PC-9 (cell line): ENCODE measurements around the gene SAMD11. TPM values are rescaled to one million over a fixed set of nuclear protein-coding genes. Genes with fewer than 3 reads are reported as not detected.

Experiments
- BruUV-seq: library from RNA; stranded (reverse); fragments of 400-500 nt; replicated peaks from 2 replicates; lab custom pipeline; 2021; lab: Mats Ljungman, UMichigan
- CTCF ChIA-PET: fragments of 300-600 bp; sonication (Branson Sonifier 250); formaldehyde crosslinking; loops from one replicate; lab custom pipeline; 2022; ENCODE audit warnings: antibody characterized with exemption; lab: Charles Lee
- POLR2A ChIA-PET: fragments of 300-600 bp; sonication (Branson Sonifier 250); formaldehyde crosslinking; loops from one replicate; lab custom pipeline; 2022; ENCODE audit warnings: antibody characterized with exemption; ENCODE audit not compliant: unreplicated experiment; lab: Charles Lee
- DNase-seq, 2 experiments: peaks; one replicate each; pipeline versions ENCODE4 v3.0.0 to v3.0.0-alpha.2; 2015 to 2022; ENCODE audit warnings: mixed read lengths in 1 of 2
- H2AFZ ChIP-seq: fragments of 200-600 bp; sonication (generic); 2 replicates; pipeline ENCODE4 v1.8.1; 2017; ENCODE audit warnings: antibody characterized with exemption
- H3F3A ChIP-seq: fragments of 200-600 bp; sonication (generic); 2 replicates; pipeline ENCODE4 v1.8.1; 2017; ENCODE audit warnings: antibody characterized with exemption, mild to moderate bottlenecking, low read depth; ENCODE audit not compliant: insufficient read depth
- H3K27ac ChIP-seq: fragments of 200-600 bp; sonication (generic); 2 replicates; pipeline ENCODE4 v1.6.1; 2016; ENCODE audit warnings: mixed run types
- H3K27me3 ChIP-seq: fragments of 200-600 bp; sonication (generic); 2 replicates; pipeline ENCODE4 v1.6.1; 2016; ENCODE audit warnings: low read depth, mixed run types; ENCODE audit not compliant: insufficient read depth
- H3K36me3 ChIP-seq: fragments of 200-600 bp; sonication (generic); 2 replicates; pipeline ENCODE4 v1.6.1; 2016; ENCODE audit warnings: low read depth, mixed run types
- H3K4me1 ChIP-seq: fragments of 200-600 bp; sonication (generic); replicated peaks from 2 replicates; pipeline ENCODE4 v1.6.1; 2016; ENCODE audit warnings: mixed run types; ENCODE audit not compliant: insufficient read depth
- H3K4me2 ChIP-seq: fragments of 200-600 bp; sonication (generic); 2 replicates; pipeline ENCODE4 v1.6.1; 2017; ENCODE audit warnings: mixed run types
- H3K4me3 ChIP-seq: fragments of 200-600 bp; sonication (generic); 2 replicates; pipeline ENCODE4 v1.6.1; 2016; ENCODE audit warnings: mixed run types
- H3K79me2 ChIP-seq: fragments of 200-600 bp; sonication (generic); 2 replicates; pipeline ENCODE4 v1.6.1; 2017; ENCODE audit warnings: low read depth, mixed run types
- H3K9me2 ChIP-seq: fragments of 200-600 bp; sonication (generic); 2 replicates; pipeline ENCODE4 v1.8.1; 2017; ENCODE audit warnings: mild to moderate bottlenecking; ENCODE audit not compliant: insufficient read depth
- H3K9me3 ChIP-seq: fragments of 200-600 bp; sonication (generic); 2 replicates; pipeline ENCODE4 v1.8.1; 2016; ENCODE audit warnings: low read depth; ENCODE audit not compliant: insufficient read depth
- H4K20me1 ChIP-seq: fragments of 200-600 bp; sonication (generic); 2 replicates; pipeline ENCODE4 v1.8.1; 2017; ENCODE audit not compliant: insufficient read depth
- EZH2 ChIP-seq: fragments of 200-600 bp; sonication (generic); IDR thresholded peaks from 2 replicates; pipeline ENCODE4 v1.8.0; 2017; ENCODE audit warnings: antibody characterized with exemption, low read depth
- intact Hi-C: fragments of 100-400 bp; cut with micrococcal nuclease; formaldehyde crosslinking; loops from one replicate; pipeline ENCODE4 v1.10.0; 2022; ENCODE audit not compliant: unreplicated experiment
- total RNA-seq: library from RNA; stranded (reverse); gene quantifications from 2 replicates; pipeline ENCODE4 v1.2.3, GENCODE V29; 2021
- TF ChIP-seq, protein P1 (sequence below): fragments of 200-600 bp; sonication (generic); conservative IDR thresholded peaks from 2 replicates; pipeline ENCODE4 v1.6.1; 2017; ENCODE audit warnings: mixed run types, antibody characterized with exemption, mild to moderate bottlenecking, moderate library complexity

SAMD11 gene
- total RNA-seq, 1 experiment from 2014 or later = 0.59 TPM

DNA sequence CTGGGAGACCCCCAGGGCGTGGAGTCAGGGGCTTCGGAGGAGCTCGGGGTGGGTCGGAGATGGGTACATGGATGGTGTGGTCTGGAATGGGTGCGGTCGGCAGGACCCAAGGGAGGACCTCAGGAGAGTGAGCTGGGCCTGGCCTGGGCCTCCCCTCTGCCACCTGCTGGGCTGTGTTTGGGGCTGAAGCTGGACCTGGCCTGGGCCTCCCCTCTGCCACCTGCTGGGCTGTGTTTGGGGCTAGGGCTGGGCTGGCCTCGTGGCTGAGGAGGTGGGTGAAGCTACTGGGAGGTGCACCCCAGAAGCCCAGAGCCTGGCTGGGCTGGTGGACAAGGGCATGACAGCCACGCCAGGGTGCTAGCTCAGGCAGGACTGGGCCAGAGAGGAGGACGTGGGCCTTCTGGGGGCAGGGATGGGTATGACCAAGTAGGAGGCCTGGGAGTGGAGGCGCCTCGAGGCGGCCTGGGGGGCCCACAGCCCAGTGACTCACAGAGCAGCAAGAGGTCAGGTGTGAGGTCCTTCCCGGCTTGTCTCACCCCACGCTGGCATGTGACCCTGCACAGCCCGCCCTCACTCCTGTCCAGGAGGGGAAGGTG, 14.5 kb downstream of the SAMD11 start:
- peaks cover 42% of the 10 kb centered on the region for H3K4me1 ChIP-seq
- CTCF ChIA-PET = interaction anchor here (0.7 to 0.8 kb wide), 3 partner anchors 9 to 1049 kb away, joined by 3 to 17 read pairs (median 4); no protein-coding TSS in a partner anchor
- intact Hi-C loops = loop anchor here (1.0 kb wide), 1 partner anchor 34 kb away; no protein-coding TSS in a partner anchor
- DNase-seq = peak; percentile 58 to 67
- 0 out of 2 replicates have a peak overlapping the region, but pooled peaks have one; percentile 19 for H3K4me2 ChIP-seq
- no TSS peak for BruUV-seq
- H3K27me3 ChIP-seq = peaks cover 46% of the 10 kb centered on the region
- H3K27ac ChIP-seq = no peak overlapping the region
- H3K79me2 ChIP-seq = no peaks in the 10 kb centered on the region
- no peak overlapping the region for H2AFZ ChIP-seq
- H3F3A ChIP-seq = peaks cover 30% of the 10 kb centered on the region
- no peaks in the 10 kb centered on the region; the same call in 1 of the 2 replicates for H4K20me1 ChIP-seq
- POLR2A ChIA-PET = interaction anchor here (0.6 kb wide), 1 partner anchor 30 kb away, joined by 3 read pairs; no protein-coding TSS in a partner anchor
- H3K36me3 ChIP-seq = no peaks in the 10 kb centered on the region
- no peak overlapping the region for H3K4me3 ChIP-seq
- no peaks in the 10 kb centered on the region for H3K9me3 ChIP-seq
- H3K9me2 ChIP-seq = no peaks in the 10 kb centered on the region
- TF ChIP-seq, protein P1, sequence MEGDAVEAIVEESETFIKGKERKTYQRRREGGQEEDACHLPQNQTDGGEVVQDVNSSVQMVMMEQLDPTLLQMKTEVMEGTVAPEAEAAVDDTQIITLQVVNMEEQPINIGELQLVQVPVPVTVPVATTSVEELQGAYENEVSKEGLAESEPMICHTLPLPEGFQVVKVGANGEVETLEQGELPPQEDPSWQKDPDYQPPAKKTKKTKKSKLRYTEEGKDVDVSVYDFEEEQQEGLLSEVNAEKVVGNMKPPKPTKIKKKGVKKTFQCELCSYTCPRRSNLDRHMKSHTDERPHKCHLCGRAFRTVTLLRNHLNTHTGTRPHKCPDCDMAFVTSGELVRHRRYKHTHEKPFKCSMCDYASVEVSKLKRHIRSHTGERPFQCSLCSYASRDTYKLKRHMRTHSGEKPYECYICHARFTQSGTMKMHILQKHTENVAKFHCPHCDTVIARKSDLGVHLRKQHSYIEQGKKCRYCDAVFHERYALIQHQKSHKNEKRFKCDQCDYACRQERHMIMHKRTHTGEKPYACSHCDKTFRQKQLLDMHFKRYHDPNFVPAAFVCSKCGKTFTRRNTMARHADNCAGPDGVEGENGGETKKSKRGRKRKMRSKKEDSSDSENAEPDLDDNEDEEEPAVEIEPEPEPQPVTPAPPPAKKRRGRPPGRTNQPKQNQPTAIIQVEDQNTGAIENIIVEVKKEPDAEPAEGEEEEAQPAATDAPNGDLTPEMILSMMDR = peak; percentile 63; the same call in 1 of the 2 replicates
- no peak for TF ChIP-seq EZH2

DNA sequence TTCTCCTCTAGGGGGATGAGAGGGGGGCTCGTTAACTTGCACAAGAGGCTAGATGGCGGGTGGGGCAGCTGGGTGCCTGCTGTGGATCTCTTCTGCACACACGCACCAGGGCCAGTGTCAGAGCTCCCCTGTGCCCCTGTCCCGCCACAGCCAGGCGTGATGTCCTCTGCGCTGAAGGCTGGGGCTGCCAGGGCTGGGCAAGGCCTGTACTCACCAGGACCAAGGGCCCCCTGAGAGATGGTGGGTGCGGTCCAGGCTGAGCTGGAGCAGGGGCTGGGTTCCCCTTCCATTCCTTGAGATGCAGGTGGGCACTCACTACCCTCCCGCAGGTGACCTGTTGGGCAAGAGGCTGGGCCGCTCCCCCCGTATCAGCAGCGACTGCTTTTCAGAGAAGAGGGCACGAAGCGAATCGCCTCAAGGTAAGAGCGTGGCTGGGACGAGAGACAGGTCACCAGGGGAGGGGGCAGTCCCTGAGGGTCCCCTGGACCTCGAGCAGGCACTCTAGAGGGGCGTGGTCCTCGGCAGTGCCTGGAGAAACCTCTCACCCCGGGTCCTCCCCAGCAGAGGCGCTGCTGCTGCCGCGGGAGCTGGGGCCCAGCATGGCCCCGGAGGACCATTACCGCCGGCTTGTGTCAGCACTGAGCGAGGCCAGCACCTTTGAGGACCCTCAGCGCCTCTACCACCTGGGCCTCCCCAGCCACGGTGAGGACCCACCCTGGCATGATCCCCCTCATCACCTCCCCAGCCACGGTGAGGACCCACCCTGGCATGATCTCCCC, 15.2 kb downstream of the SAMD11 start:
- Histone ChIP-seq H3K9me2 (no peaks in the 10 kb centered on the region), H4K20me1 (no peaks in the 10 kb centered on the region; the same call in 1 of the 2 replicates), H3K9me3 (no peaks in the 10 kb centered on the region), H3K4me1 (peaks cover 37% of the 10 kb centered on the region), H3K79me2 (no peaks in the 10 kb centered on the region), H3K4me2 (0 out of 2 replicates have a peak overlapping the region, but pooled peaks have one; percentile 19), H3K36me3 (no peaks in the 10 kb centered on the region), H3F3A (peaks cover 27% of the 10 kb centered on the region; the same call in 1 of the 2 replicates), H2AFZ (no peak overlapping the region), H3K4me3 (no peak overlapping the region), H3K27me3 (peaks cover 46% of the 10 kb centered on the region), H3K27ac (no peak overlapping the region)
- CTCF ChIA-PET = interaction anchor here (0.7 kb wide), 2 partner anchors 34 to 1048 kb away, joined by 3 to 17 read pairs; no protein-coding TSS in a partner anchor
- no TSS peak for BruUV-seq
- intact Hi-C loops = loop anchor here (1.0 kb wide), 1 partner anchor 35 kb away; no protein-coding TSS in a partner anchor
- TF ChIP-seq, protein P1 = no peak
- no peak for TF ChIP-seq EZH2
- no peak for DNase-seq
- POLR2A ChIA-PET = interaction anchor here (0.6 kb wide), 1 partner anchor 30 kb away, joined by 3 read pairs; no protein-coding TSS in a partner anchor

DNA sequence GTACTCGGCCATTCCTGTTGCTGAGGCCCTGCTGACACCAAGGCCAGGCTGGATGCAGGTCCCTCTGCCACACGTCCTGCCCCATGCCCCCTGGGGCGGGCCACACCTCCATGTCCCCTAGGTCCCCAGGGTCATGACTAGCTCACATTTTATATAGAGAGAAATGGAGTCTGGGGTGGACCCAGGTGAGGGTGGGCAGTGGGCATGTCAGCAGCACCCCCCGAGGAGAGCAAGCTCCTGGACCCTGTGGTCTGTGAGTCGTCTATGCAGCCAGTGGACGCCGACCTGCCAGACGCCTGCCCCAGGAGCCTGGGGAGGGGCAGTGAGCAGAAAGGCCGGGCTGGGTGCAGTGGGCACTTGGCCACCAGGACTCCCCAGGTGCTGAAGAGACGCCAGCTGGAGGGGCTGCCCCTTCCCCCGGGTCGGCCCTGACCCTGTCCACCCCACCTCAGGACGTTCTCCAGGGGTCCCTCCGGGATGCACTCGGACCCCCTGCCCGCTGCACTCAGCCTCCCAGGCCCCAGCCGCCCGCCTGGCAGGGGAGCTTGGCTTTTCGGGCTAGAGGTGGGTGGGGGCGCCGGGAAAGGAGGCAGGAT, 15.9 kb downstream of the SAMD11 start:
- Histone ChIP-seq H3K9me3 (no peaks in the 10 kb centered on the region), H3K4me3 (no peak overlapping the region), H2AFZ (no peak overlapping the region), H3K36me3 (no peaks in the 10 kb centered on the region), H4K20me1 (peaks cover under 1% of the 10 kb centered on the region), H3F3A (peaks cover 31% of the 10 kb centered on the region; the same call in 1 of the 2 replicates), H3K9me2 (no peaks in the 10 kb centered on the region), H3K4me1 (peaks cover 37% of the 10 kb centered on the region), H3K27ac (no peak overlapping the region), H3K27me3 (peaks cover 46% of the 10 kb centered on the region), H3K4me2 (peak overlapping the region; percentile 49; the same call in 1 of the 2 replicates), H3K79me2 (no peaks in the 10 kb centered on the region)
- CTCF ChIA-PET = no interaction called here
- TF ChIP-seq, protein P1 = no peak
- no peak for TF ChIP-seq EZH2
- intact Hi-C loops = no loop called here
- DNase-seq = no peak
- POLR2A ChIA-PET = no interaction called here
- BruUV-seq = no TSS peak
